Measurements from ENCODE around the gene ADAM10.
A peak's percentile ranks its signal among the peaks of the same experiment; 100 is the strongest.

Gene ADAM10

GRCh38 chr15:58573270-58573669 is 176.2 kb downstream of the ADAM10 start:
- no peak for DNase-seq

- no peak for DNase-seq
Measured at GRCh38 chr15:58572521-58572920, 177.0 kb downstream of the ADAM10 start.

- no peak for DNase-seq
Measured at GRCh38 chr15:58571491-58571890, 178.0 kb downstream of the ADAM10 start.

GRCh38 chr15:58569455-58569854 is 180.1 kb downstream of the ADAM10 start:
- DNase-seq, result no peak

GRCh38 chr15:58568157-58568571 is 181.3 kb downstream of the ADAM10 start:
- DNase-seq, result peak; percentile 76

- no peak for DNase-seq
Measured at GRCh38 chr15:58566029-58566428, 183.5 kb downstream of the ADAM10 start.

- no peak for DNase-seq
Measured at GRCh38 chr15:58565619-58566018, 183.9 kb downstream of the ADAM10 start.

GRCh38 chr15:58564981-58565380 is 184.5 kb downstream of the ADAM10 start:
- peak; percentile 89 for DNase-seq

GRCh38 chr15:58562135-58562534 is 187.4 kb downstream of the ADAM10 start:
- DNase-seq, result peak; percentile 34

GRCh38 chr15:58561321-58561720 is 188.2 kb downstream of the ADAM10 start:
- no peak for DNase-seq

GRCh38 chr15:58559904-58560588 is 189.5 kb downstream of the ADAM10 start:
- no peak for DNase-seq

GRCh38 chr15:58558777-58559176 is 190.7 kb downstream of the ADAM10 start:
- DNase-seq, result no peak

GRCh38 chr15:58556541-58556940 is 193.0 kb downstream of the ADAM10 start:
- DNase-seq, result no peak

- DNase-seq, result peak; percentile 38
Measured at GRCh38 chr15:58556028-58556361, 193.5 kb downstream of the ADAM10 start.

GRCh38 chr15:58555162-58556027 is 194.1 kb downstream of the ADAM10 start:
- peak; percentile 98 for DNase-seq

- DNase-seq, result peak; percentile 38
Measured at GRCh38 chr15:58554758-58555157, 194.7 kb downstream of the ADAM10 start.

- DNase-seq, result no peak
Measured at GRCh38 chr15:58553365-58553918, 196.1 kb downstream of the ADAM10 start.

- DNase-seq, result no peak
Measured at GRCh38 chr15:58552505-58553364, 196.8 kb downstream of the ADAM10 start.

GRCh38 chr15:58551764-58552504 is 197.6 kb downstream of the ADAM10 start:
- peak; percentile 85 for DNase-seq

- peak; percentile 27 for DNase-seq
Measured at GRCh38 chr15:58551084-58551763, 198.3 kb downstream of the ADAM10 start.

GRCh38 chr15:58549785-58550074 is 199.8 kb downstream of the ADAM10 start:
- peak; percentile 90 for DNase-seq

All from NCI-H82 (cell line).